Activated CD4-positive, CD25-positive, alpha-beta regulatory T cell (primary cell): ENCODE data around the gene RBBP8NL.

ENCODE experiments used
- DNase-seq, 4 experiments: peaks; one replicate each; lab custom pipeline; 2025; lab: John Stamatoyannopoulos, UW

Gene RBBP8NL

GRCh38 chr20:62462976-62463592 lies 35.7 kb upstream of the RBBP8NL start:
- DNase-seq = no peak

GRCh38 chr20:62461834-62462233 lies 34.5 kb upstream of the RBBP8NL start:
- DNase-seq = no peak

- no peak for DNase-seq
Observed at GRCh38 chr20:62461157-62461556, 33.8 kb upstream of the RBBP8NL start.

- no peak for DNase-seq
Observed at GRCh38 chr20:62460678-62461077, 33.3 kb upstream of the RBBP8NL start.

- no peak for DNase-seq
Observed at GRCh38 chr20:62459488-62459887, 32.1 kb upstream of the RBBP8NL start.

- no peak for DNase-seq
Observed at GRCh38 chr20:62458275-62459251, 31.2 kb upstream of the RBBP8NL start.

GRCh38 chr20:62457831-62458230 lies 30.5 kb upstream of the RBBP8NL start:
- DNase-seq = no peak

GRCh38 chr20:62457098-62457497 lies 29.8 kb upstream of the RBBP8NL start:
- DNase-seq = no peak

GRCh38 chr20:62455929-62456328 lies 28.6 kb upstream of the RBBP8NL start:
- DNase-seq = no peak

GRCh38 chr20:62454904-62455636 lies 27.7 kb upstream of the RBBP8NL start:
- DNase-seq = no peak

GRCh38 chr20:62453186-62453808 lies 26.0 kb upstream of the RBBP8NL start:
- DNase-seq = no peak

GRCh38 chr20:62452475-62453095 lies 25.2 kb upstream of the RBBP8NL start:
- no peak for DNase-seq

GRCh38 chr20:62451970-62452369 lies 24.6 kb upstream of the RBBP8NL start:
- DNase-seq = no peak

- DNase-seq = no peak
Observed at GRCh38 chr20:62451156-62451767, 23.9 kb upstream of the RBBP8NL start.

- DNase-seq = no peak
Observed at GRCh38 chr20:62449951-62450691, 22.8 kb upstream of the RBBP8NL start.

- DNase-seq = no peak
Observed at GRCh38 chr20:62448788-62449187, 21.4 kb upstream of the RBBP8NL start.

GRCh38 chr20:62448038-62448437 lies 20.7 kb upstream of the RBBP8NL start:
- DNase-seq = no peak

- no peak for DNase-seq
Observed at GRCh38 chr20:62446888-62447869, 19.8 kb upstream of the RBBP8NL start.

GRCh38 chr20:62446481-62446880 lies 19.1 kb upstream of the RBBP8NL start:
- DNase-seq = no peak
